Medulla oblongata (tissue), 1 donor: ENCODE results near the gene EDN2.
A peak's percentile ranks its signal among the peaks of the same experiment; 100 is the strongest.

Experiments
- DNase-seq: peaks from one replicate; pipeline ENCODE4 v3.0.0-alpha.2; 2015; ENCODE audit errors: extremely low spot score

Gene EDN2

GRCh38 chr1:41437011-41437355, 47.5 kb downstream of the EDN2 start:
- no peak for DNase-seq

GRCh38 chr1:41436281-41437010, 48.0 kb downstream of the EDN2 start:
- DNase-seq, result no peak

GRCh38 chr1:41435570-41436178, 48.8 kb downstream of the EDN2 start:
- DNase-seq, result no peak

- no peak for DNase-seq
Observed at GRCh38 chr1:41434748-41435449, 49.6 kb downstream of the EDN2 start.

GRCh38 chr1:41434306-41434705, 50.2 kb downstream of the EDN2 start:
- DNase-seq, result no peak

- no peak for DNase-seq
Observed at GRCh38 chr1:41433501-41433900, 51.0 kb downstream of the EDN2 start.

GRCh38 chr1:41432481-41433280, 51.8 kb downstream of the EDN2 start:
- DNase-seq, result peak; percentile 83

GRCh38 chr1:41431490-41432350, 52.8 kb downstream of the EDN2 start:
- no peak for DNase-seq

GRCh38 chr1:41430582-41430981, 53.9 kb downstream of the EDN2 start:
- DNase-seq, result no peak

- DNase-seq, result no peak
Observed at GRCh38 chr1:41430069-41430468, 54.4 kb downstream of the EDN2 start.

GRCh38 chr1:41429641-41430035, 54.8 kb downstream of the EDN2 start:
- no peak for DNase-seq
